Measurements from ENCODE around the gene TMOD2. TPM values are rescaled to one million over a fixed set of nuclear protein-coding genes. Genes with fewer than 3 reads are reported as not detected.

The TMOD2 gene
- total RNA-seq = 5.3 and 8.1 TPM in 2 replicates

DNA sequence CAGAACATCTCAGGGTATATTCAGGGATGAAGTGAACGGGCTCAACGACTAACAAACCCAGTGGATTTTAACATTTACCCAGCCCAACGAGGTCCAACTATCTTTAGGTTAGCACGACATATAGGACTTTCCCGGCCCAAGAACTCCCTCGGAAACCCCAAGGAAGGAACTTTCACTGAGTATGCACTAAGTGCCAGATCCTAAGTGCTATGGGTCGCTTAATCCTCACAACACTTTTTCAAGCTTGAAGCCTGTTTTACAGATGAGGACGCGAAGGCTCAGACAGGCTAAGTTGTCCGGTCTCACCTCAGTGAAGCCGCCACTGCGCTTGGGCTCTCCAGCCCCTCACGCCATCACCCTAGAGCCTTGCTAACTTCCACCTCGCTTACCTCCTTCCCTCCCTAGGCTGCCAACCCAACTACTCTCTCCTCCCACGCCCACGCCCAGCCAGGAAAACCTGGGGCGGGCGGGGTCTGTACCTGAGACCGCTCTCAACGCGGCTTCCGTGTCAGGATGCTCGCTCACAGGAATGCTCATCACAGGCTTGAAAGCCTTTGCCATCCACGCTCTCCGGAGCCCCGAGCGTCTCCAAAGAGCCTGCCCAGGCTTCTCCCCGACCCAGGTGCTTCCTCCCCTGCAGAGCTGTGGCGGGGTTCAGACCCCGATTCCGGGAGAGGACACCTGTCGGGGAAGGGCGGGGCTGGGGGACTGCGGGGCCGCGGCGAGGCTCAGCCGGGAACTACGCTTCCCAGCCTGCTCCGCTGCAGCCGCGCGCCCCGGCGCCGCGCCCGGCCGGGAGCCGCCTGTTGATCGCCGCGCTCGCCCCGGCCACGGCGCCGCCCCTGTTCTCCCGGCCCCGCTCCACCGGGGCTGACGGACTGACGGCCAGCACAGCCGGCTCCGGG is at the start of gene TMOD2:
TSS of gene TMOD2 (plus strand) at position 806 of the 905 bp plus-strand sequence. CDS start 14,845 bp downstream, outside the sequence.

GRCh38 chr15:51737522-51738305 is 13.7 kb upstream of the TMOD2 start, which contains the start of gene LYSMD2:
LYSMD2 (minus strand) TSS chr15:51737655; CDS start chr15:51737622, 33 bp downstream.

DNA sequence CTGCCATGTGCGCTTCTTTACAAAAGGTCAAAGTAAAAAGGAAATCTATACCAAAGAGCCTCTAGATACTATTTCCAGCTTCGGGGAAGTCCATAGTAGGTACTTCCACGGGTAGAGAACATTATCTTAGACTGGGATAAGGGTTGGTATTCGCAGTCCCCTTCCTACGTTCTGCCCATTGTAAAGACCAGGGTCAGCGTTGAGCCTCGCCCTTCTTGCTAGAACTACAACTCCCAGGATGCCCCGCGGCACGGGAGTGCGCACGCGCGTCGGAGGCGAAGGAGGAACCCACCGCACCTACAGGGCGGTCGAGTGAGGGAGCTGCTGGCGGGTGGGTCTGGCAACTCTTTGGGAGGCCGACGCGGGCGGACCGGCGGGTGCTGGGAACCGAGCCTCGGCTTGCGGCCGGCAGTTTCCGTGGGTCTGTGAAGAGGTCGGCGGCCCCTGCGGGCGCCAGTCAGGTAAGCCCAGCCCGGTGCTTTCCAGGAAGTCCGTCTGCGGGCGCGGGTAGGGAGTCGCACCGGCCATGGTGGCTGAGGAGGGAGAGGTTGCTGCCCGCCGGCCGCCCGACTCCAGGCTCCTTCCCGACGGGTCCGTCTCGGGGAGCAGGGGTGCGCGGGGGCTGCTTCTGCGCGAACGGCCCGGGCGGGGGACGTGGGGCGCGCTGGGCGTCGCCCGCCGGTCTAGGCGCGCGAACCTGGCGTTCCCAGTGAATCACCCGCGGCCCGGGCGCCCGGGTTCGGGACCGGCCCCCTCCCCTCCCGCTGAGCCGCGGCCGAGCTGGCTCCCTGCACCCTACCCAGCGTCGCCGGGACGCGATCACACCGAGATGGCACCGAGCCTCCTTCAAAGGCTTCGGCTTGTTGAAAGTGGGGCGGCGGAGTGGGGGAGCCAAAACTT is 78.2 kb downstream of the TMOD2 start, which contains the start of gene TMOD3:
TSS of gene TMOD3 (plus strand) at position 278 of the 900 bp plus-strand sequence. CDS start 33,232 bp downstream, outside the sequence.

Other genes starting within 250 kb of the TMOD2 start
- gene DMXL2, start 128.8 kb upstream of the TMOD2 start, total RNA-seq = 24.6 and 29.5 TPM in 2 replicates
- not detected in 2 replicates for gene SCG3, start 70.1 kb upstream of the TMOD2 start, total RNA-seq
- gene LYSMD2, start 13.9 kb upstream of the TMOD2 start, total RNA-seq = 3.8 and 4.3 TPM in 2 replicates
- gene TMOD3, start 78.1 kb downstream of the TMOD2 start, total RNA-seq = 42.7 and 46.3 TPM in 2 replicates
- gene LEO1, start 220.2 kb downstream of the TMOD2 start, total RNA-seq = 21.8 and 23.9 TPM in 2 replicates